ENCODE data around the gene INTS4.
A peak's percentile ranks its signal among the peaks of the same experiment; 100 is the strongest.
"Not testable (repeated sequence)": the region's sequence is repeated elsewhere in the genome, so short reads cannot be mapped to it uniquely, and the experiment has no call there.

The INTS4 gene

GRCh38 chr11:78033040-78033439, 38.6 kb upstream of the INTS4 start:
- TF ChIP-seq JUND (IDR thresholded peaks at IDR 0.05; ENCODE audit: low read depth): no peak
- no peak for DNase-seq (ENCODE audit: low read depth in 1 of 2, low spot score in 1 of 2)
- in situ Hi-C loops (cut with HindIII; ENCODE audit: low pct_unique_long_range_greater_than_20kb, low sequenced_read_pairs): no loop called here

DNA sequence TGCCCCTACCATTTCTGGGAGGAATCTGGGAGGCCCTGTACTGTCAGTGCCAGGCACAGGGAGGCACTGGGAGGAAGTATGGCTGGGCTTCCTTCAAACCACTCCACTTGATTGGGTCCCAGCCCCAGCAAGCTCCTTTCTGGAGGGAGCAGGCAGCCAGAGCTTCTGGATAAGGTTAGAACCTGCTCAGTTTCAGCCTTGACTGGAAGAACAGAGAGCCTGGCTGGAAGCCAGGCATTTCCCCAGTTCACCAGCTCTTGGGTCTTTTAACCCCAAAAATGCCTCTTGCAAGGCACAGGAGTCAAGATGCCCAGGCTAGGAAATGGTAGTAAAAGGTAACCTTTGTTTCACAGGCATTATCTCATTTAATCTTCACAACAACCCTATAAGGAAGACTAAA, 37.6 kb upstream of the INTS4 start:
- in situ Hi-C loops (cut with HindIII; ENCODE audit: low pct_unique_long_range_greater_than_20kb, low sequenced_read_pairs): no loop called here
- TF ChIP-seq JUND (IDR thresholded peaks at IDR 0.05; ENCODE audit: low read depth): no peak
- no peak for DNase-seq (ENCODE audit: low read depth in 1 of 2, low spot score in 1 of 2)

DNA sequence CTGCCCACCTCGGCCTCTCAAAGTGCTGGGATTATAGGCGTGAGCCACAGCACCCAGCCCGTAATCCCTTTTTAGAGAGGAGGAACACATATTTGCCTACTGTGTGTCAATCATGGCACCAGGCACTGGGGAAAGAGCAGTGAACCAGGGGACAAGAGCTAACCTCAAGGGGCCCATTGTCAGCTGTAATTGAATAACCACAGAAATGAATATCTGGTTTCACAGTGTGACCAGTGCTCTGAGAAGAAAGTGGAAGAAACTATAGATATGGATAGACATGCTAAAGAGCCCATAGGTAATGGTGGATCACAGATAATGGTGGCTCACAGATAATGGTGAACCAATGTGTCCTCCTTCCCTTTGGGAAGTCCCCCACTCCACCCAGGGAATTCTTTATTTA, 37.2 kb upstream of the INTS4 start:
- in situ Hi-C loops (cut with HindIII; ENCODE audit: low pct_unique_long_range_greater_than_20kb, low sequenced_read_pairs): no loop called here
- no peak for TF ChIP-seq JUND (IDR thresholded peaks at IDR 0.05; ENCODE audit: low read depth)
- no peak for DNase-seq (ENCODE audit: low read depth in 1 of 2, low spot score in 1 of 2)

GRCh38 chr11:78030429-78031325, 36.2 kb upstream of the INTS4 start:
- no peak for TF ChIP-seq JUND (IDR thresholded peaks at IDR 0.05; ENCODE audit: low read depth)
- in situ Hi-C loops (cut with HindIII; ENCODE audit: low pct_unique_long_range_greater_than_20kb, low sequenced_read_pairs): no loop called here
- peak in 1 of 2 experiments; percentile 30 for DNase-seq (ENCODE audit: low read depth in 1 of 2, low spot score in 1 of 2)

DNA sequence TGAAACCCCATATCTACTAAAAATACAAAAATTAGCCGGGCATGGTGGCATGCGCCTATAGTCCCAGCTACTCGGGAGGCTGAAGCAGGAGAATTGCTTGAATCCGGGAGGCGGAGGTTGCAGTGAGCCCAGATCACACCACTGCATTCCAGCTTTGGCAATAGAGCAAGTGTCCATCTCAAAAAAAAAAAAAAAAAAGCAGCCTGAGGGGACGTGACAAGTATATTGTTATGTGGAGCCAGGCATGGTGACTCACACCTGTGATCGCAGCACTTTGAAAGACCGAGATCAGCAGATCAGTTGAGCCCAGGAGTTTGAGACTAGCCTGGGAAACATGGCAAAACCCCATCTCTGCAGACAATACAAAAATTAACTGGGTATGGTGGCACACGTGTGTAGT, 34.0 kb upstream of the INTS4 start:
- in situ Hi-C loops (cut with HindIII; ENCODE audit: low pct_unique_long_range_greater_than_20kb, low sequenced_read_pairs); DNase-seq (ENCODE audit: low read depth in 1 of 2, low spot score in 1 of 2): not testable (repeated sequence)

- in situ Hi-C loops (cut with HindIII; ENCODE audit: low pct_unique_long_range_greater_than_20kb, low sequenced_read_pairs): no loop called here
- no peak for DNase-seq (ENCODE audit: low read depth in 1 of 2, low spot score in 1 of 2)
- TF ChIP-seq JUND (IDR thresholded peaks at IDR 0.05; ENCODE audit: low read depth): no peak
Measured at GRCh38 chr11:78027759-78028158, 33.3 kb upstream of the INTS4 start.

- in situ Hi-C loops (cut with HindIII; ENCODE audit: low pct_unique_long_range_greater_than_20kb, low sequenced_read_pairs): no loop called here
- no peak for DNase-seq (ENCODE audit: low read depth in 1 of 2, low spot score in 1 of 2)
- TF ChIP-seq JUND (IDR thresholded peaks at IDR 0.05; ENCODE audit: low read depth): no peak
Measured at GRCh38 chr11:78025378-78025777, 30.9 kb upstream of the INTS4 start.

GRCh38 chr11:78023426-78023825, 29.0 kb upstream of the INTS4 start:
- no peak for DNase-seq (ENCODE audit: low read depth in 1 of 2, low spot score in 1 of 2)
- in situ Hi-C loops (cut with HindIII; ENCODE audit: low pct_unique_long_range_greater_than_20kb, low sequenced_read_pairs): no loop called here
- no peak for TF ChIP-seq JUND (IDR thresholded peaks at IDR 0.05; ENCODE audit: low read depth)

- in situ Hi-C loops (cut with HindIII; ENCODE audit: low pct_unique_long_range_greater_than_20kb, low sequenced_read_pairs): no loop called here
- TF ChIP-seq JUND (IDR thresholded peaks at IDR 0.05; ENCODE audit: low read depth): no peak
- DNase-seq (ENCODE audit: low read depth in 1 of 2, low spot score in 1 of 2): no peak
Measured at GRCh38 chr11:78022397-78023396, 28.2 kb upstream of the INTS4 start, which contains the start of gene KCTD14. KCTD14 (minus strand) TSS chr11:78023276; CDS start chr11:78023249, 27 bp downstream.

DNA sequence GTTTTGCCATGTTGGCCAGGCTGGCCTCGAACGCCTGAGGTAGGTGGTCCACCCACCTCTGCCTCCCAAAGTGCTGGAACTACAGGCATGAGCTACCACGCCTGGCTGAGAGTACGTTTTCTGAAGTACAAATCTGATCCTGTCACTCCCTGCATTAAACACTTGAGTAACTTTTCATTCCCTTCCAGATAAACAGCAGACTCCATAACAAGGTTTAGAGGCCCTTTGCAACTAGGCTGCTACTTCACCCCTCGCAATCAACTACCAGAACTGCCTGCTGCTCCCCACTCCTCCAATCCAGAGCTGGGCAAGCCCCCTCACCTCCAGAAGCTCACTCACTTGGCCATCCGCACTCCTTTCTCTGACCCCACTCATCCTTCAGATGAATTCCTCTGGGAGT, 27.1 kb upstream of the INTS4 start:
- in situ Hi-C loops (cut with HindIII; ENCODE audit: low pct_unique_long_range_greater_than_20kb, low sequenced_read_pairs): no loop called here
- DNase-seq (ENCODE audit: low read depth in 1 of 2, low spot score in 1 of 2): no peak
- TF ChIP-seq JUND (IDR thresholded peaks at IDR 0.05; ENCODE audit: low read depth): no peak

DNA sequence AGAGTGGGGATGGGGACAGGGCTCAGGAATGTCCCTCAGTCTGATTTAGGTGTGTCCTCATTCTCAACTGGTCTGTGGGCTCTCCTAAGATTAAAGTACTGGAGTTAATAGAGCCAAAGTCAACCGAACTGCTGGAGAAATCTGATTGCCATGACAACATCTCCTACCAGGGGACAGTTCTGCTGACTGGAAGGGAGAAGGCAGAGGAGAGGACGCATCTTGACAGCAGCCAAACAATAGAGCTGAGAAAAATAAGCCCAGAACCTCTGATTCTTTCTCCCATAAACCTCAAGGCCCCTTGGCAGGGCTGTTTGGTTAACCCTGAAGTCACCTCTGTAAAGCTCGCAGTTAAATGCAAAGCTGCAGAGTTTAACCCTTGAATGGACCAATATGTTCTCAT, 25.8 kb upstream of the INTS4 start:
- TF ChIP-seq JUND (IDR thresholded peaks at IDR 0.05; ENCODE audit: low read depth): no peak
- no peak for DNase-seq (ENCODE audit: low read depth in 1 of 2, low spot score in 1 of 2)
- in situ Hi-C loops (cut with HindIII; ENCODE audit: low pct_unique_long_range_greater_than_20kb, low sequenced_read_pairs): no loop called here

DNA sequence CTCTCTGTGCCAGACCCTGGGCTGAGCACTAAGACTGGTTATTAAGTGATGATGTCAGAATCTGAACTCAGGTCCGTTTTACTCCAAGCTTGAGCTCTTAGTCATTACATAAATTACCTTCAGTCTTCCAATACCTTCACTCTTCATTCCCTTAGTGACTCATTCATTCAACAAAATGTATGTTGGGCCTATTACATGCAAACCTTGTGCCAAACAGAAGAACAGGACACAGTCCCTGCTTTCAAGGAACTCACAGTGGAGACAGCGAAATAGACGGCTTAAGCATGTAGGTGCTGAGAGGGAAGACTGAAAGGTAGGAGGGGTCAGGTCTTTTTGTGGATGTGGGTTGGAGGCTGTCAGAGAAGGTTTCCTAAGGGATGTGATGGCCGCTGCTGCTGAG, 25.3 kb upstream of the INTS4 start:
- no peak for DNase-seq (ENCODE audit: low read depth in 1 of 2, low spot score in 1 of 2)
- TF ChIP-seq JUND (IDR thresholded peaks at IDR 0.05; ENCODE audit: low read depth): no peak
- in situ Hi-C loops (cut with HindIII; ENCODE audit: low pct_unique_long_range_greater_than_20kb, low sequenced_read_pairs): no loop called here

DNA sequence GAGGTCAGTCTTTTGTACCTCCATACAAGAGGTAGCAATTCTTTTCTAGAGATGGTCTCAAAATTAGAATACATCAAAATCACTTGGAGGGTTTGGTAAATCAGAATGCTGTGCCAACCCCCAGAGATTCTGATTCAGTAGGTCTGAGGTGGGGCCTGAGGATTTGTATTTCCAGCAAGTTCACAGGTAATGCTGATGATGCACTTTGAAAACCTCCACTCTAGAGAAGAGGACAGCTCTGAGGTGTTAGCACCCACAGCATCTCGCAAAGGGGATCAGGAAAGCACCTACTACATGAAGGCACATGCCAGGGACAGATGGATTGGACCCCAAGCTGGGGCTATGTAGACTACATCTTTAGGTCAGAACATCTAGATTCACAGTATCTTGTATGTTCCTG, 21.4 kb upstream of the INTS4 start:
- in situ Hi-C loops (cut with HindIII; ENCODE audit: low pct_unique_long_range_greater_than_20kb, low sequenced_read_pairs): no loop called here
- no peak for TF ChIP-seq JUND (IDR thresholded peaks at IDR 0.05; ENCODE audit: low read depth)

DNA sequence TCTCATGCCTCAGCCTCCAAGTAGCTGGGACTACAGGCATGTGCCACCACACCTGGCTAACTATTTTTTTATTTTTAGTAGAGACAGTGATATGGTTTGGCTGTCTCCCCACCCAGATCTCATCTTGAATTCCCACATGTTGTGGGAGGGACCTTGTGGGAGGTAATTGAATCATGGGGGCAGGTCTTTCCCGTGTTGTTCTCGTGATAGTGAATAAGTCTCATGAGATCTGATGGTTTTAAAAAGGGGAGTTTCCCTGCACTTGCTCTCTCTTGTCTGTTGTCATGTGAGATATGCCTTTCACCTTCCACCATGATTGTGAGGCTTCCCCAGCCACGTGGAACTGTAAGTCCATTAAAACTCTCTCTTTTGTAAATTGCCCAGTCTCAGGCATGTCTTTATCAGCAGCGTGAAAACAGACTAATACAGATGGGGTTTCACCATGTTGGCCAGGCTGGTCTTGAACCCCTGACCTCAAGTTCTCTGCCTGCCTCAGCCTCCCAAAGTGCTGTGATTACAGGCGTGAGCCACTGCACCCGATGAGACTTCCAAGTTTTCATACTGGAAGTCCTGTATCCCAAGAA, 20.6 kb upstream of the INTS4 start:
- DNase-seq (ENCODE audit: low read depth in 1 of 2, low spot score in 1 of 2); in situ Hi-C loops (cut with HindIII; ENCODE audit: low pct_unique_long_range_greater_than_20kb, low sequenced_read_pairs): not testable (repeated sequence)

More for the DNA sequence above, 21.4 kb upstream of the INTS4 start:
- DNase-seq (ENCODE audit: low read depth in 1 of 2, low spot score in 1 of 2): no peak
